ENCODE measurements around the gene HM13.
"Not testable (repeated sequence)": the region's sequence is repeated elsewhere in the genome, so short reads cannot be mapped to it uniquely, and the experiment has no call there.

HM13 gene

GRCh38 chr20:31593221-31594001 lies 79.2 kb downstream of the HM13 start:
- no peak for DNase-seq

GRCh38 chr20:31594002-31594557 lies 79.8 kb downstream of the HM13 start:
- no peak for DNase-seq

- no peak for DNase-seq
Measured at GRCh38 chr20:31594558-31595379, 80.5 kb downstream of the HM13 start.

GRCh38 chr20:31595380-31595653 lies 81.1 kb downstream of the HM13 start:
- DNase-seq: no peak

- DNase-seq: no peak
Measured at GRCh38 chr20:31595654-31596411, 81.6 kb downstream of the HM13 start.

GRCh38 chr20:31596412-31596715 lies 82.1 kb downstream of the HM13 start:
- not testable (repeated sequence) for DNase-seq

- no peak for DNase-seq
Measured at GRCh38 chr20:31596831-31597480, 82.7 kb downstream of the HM13 start.

GRCh38 chr20:31597481-31597855 lies 83.2 kb downstream of the HM13 start:
- DNase-seq: no peak

GRCh38 chr20:31602431-31602778 lies 88.2 kb downstream of the HM13 start:
- DNase-seq: no peak

- no peak for DNase-seq
Measured at GRCh38 chr20:31602779-31603441, 88.7 kb downstream of the HM13 start.

GRCh38 chr20:31603822-31604566 lies 89.8 kb downstream of the HM13 start:
- DNase-seq: peak; percentile 96

GRCh38 chr20:31604567-31605030 lies 90.4 kb downstream of the HM13 start:
- no peak for DNase-seq

GRCh38 chr20:31605031-31605901 lies 91.0 kb downstream of the HM13 start, which contains the start of gene ID1:
Gene ID1, plus strand, starts transcription at chr20:31605289. Its CDS starts 99 bp downstream, at chr20:31605388.
- peak; percentile 97 for DNase-seq

- no peak for DNase-seq
Measured at GRCh38 chr20:31605902-31606803, 91.9 kb downstream of the HM13 start.

- DNase-seq: peak; percentile 88
Measured at GRCh38 chr20:31606804-31607639, 92.8 kb downstream of the HM13 start.

- DNase-seq: peak; percentile 73
Measured at GRCh38 chr20:31607640-31608250, 93.5 kb downstream of the HM13 start.

GRCh38 chr20:31608251-31608945 lies 94.2 kb downstream of the HM13 start:
- peak; percentile 74 for DNase-seq

All from NCI-H1694 treated with DMSO at 0.1 percent for 48 hours (cell line).